ENCODE results near the gene ATF7.
A peak's percentile ranks its signal among the peaks of the same experiment; 100 is the strongest.
"Not testable (repeated sequence)": the region's sequence is repeated elsewhere in the genome, so short reads cannot be mapped to it uniquely, and the experiment has no call there.

Gene ATF7

DNA sequence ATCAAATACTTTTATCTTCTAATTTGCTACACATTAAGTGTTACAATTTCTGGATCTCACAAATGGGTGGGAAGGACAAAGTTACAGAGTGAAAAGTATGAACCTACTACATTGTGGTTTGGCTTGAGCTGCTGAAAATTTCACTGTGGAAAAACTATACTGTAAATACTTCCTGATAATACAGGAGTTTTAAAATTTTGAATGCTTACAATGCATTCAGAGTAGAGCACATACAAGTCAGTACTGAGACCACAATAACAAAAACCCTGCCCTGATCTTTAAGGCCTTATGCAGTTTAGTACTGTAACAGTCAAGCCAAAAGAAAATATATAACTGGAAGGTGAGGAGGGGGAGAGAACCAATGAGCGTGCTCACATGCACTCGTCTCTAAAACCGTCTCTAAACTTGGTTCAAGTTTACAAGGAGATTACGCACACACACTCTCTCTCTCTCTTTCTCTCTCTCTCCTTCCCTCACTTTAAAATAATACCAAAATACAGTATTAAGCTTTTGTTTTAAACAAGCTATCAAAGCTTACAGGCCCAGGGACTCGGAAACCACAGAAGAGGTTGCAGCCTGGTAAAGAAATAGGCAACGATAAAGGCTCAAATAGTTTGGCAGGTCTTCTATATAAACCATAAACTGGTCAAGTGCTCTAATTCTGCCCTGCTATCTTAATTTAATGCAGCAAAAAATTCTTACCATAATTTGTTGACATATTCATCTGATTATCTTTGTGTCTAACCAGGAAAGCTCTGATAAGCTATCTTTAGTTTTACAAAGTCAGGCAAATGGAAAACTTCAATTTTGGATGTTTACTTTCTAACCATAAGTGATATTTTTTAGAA lies 58.0 kb downstream of the ATF7 start:
- no peak for DNase-seq (ENCODE audit: low read depth in 2 of 2)

DNA sequence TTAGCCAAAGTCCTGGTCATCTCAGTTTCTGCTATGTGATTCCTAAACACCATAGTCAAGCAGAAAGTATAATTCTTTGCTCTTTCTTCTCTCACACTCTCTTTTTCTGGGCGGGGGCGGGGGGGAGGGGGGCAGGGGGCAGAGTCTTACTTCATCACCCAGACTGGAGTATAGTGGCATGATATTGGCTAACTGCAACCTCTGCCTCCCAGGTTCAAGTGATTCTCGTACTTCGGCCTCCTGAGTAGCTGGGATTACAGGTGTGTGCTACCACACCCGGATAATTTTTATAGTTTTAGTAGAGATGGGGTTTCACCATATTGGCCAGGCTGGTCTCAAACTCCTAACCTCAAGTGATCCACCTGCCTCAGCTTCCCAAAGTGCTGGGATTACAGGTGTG lies 60.8 kb downstream of the ATF7 start:
- DNase-seq (ENCODE audit: low read depth in 2 of 2) = not testable (repeated sequence)

- DNase-seq (ENCODE audit: low read depth in 2 of 2) = no peak
Observed at GRCh38 chr12:53564941-53565340, 61.2 kb downstream of the ATF7 start.

GRCh38 chr12:53564278-53564677 lies 61.9 kb downstream of the ATF7 start:
- DNase-seq (ENCODE audit: low read depth in 2 of 2) = no peak

DNA sequence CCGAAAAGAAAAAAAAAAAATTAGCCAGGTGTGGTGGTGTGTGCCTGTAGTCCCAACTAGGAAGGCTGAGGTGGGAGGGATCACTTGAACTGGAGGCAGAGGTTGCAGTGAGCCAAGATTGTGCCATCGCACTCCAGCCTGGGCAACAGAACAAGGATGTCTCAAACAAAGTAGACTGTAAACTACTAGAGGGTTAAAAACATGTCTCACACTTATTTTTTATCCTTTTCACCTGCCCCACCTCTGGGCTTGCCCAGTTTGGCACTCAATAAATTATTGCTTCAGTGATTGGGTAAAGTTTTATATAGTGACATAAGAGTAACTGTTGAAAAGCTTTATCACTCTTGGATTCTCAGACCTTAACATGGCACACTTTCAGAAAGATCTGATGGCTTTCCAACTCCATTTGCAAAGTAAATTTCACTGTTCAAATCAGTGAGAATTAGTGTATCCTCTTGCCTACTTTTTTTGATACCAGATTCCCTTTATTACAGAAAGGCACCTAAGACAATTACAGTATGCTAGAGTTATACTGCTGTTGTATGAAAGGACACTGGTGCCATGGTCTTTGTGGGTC lies 62.6 kb downstream of the ATF7 start:
- DNase-seq (ENCODE audit: low read depth in 2 of 2) = no peak

- DNase-seq (ENCODE audit: low read depth in 2 of 2) = no peak
Observed at GRCh38 chr12:53561590-53561953, 64.6 kb downstream of the ATF7 start.

GRCh38 chr12:53560912-53561589 lies 65.1 kb downstream of the ATF7 start:
- DNase-seq (ENCODE audit: low read depth in 2 of 2) = no peak

- no peak for DNase-seq (ENCODE audit: low read depth in 2 of 2)
Observed at GRCh38 chr12:53560351-53560750, 65.8 kb downstream of the ATF7 start.

DNA sequence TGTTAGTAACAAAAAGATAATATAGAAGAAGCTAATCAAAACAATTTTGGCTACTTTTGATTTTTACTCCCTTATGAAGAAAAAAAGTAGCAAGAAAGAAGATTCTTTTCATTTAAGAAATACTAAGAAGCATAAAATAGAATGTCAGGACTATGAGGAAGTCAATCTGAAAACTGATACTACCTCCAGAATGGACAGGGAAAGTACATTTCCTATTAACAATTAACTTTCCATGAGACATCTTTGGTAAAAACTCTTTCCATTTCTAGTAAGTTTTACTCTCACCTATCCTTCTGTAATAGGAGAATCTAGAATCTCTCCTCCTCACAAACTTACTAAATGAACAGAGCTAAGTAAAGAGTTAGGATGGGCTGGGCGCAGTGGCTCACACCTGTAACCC lies 67.6 kb downstream of the ATF7 start:
- no peak for DNase-seq (ENCODE audit: low read depth in 2 of 2)

- no peak for DNase-seq (ENCODE audit: low read depth in 2 of 2)
Observed at GRCh38 chr12:53552361-53553327, 73.5 kb downstream of the ATF7 start.

- no peak for DNase-seq (ENCODE audit: low read depth in 2 of 2)
Observed at GRCh38 chr12:53551889-53552291, 74.3 kb downstream of the ATF7 start.

DNA sequence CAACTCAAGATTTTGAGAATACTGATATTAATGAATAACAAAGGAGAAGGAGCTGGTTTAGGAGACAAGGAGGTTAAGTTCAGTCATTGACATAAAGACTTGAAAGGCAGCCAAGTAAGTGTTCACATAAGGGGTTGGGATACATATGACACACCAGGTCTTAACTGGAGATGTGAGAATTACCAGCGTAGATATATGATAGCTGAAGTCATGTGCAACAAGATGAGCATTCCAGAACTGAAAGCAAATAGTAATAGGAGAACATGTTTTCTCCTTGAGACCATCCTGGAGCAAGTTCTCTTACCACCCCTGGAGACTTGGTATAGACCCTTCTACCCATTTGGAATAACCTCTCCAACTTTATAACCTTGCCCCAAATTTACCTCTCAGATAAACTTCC lies 75.6 kb downstream of the ATF7 start:
- no peak for DNase-seq (ENCODE audit: low read depth in 2 of 2)

- DNase-seq (ENCODE audit: low read depth in 2 of 2) = not testable (repeated sequence)
Observed at GRCh38 chr12:53550131-53550530, 76.1 kb downstream of the ATF7 start.

- not testable (repeated sequence) for DNase-seq (ENCODE audit: low read depth in 2 of 2)
Observed at GRCh38 chr12:53548354-53548753, 77.8 kb downstream of the ATF7 start.

DNA sequence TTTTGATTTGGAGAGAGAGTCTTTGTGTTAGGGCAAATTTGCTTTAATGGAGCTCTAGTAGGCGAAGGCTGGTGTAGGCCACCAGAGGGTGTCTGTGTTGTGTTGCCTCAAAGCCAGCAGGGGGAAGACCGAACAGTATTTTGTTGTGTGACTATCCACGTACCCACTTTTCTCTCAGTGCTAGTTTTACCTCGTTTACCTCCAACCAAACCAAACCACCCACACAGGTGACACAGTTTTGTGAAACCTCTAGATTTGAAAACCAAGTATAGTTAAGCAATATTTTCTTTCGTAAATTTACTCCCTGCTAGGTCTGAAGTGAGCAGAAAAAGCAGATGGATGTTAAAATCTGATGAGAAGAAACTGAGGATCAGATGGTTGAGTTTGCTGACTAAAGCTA lies 82.6 kb downstream of the ATF7 start:
- peak; percentile 2 to 33 for DNase-seq (ENCODE audit: low read depth in 2 of 2)

DNA sequence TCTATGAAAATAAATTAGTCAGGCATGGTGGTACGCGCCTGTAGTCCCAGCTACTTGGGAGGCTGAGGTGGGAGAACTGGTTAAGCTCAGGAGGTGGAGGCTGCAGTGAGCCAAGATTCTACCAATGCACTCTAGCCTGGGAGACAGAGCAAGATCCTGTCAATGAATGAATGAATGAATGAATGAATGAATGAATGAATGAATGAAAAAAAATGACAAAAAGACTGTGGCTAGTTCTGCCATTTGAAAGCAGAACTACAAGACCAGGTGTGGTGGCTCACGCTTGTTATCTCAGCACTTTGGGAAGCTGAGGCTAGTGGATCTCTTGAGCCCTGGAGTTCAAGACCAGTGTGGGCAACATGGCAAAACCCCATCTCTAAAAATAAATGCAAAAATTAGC lies 86.7 kb downstream of the ATF7 start:
- no peak for DNase-seq (ENCODE audit: low read depth in 2 of 2)

DNA sequence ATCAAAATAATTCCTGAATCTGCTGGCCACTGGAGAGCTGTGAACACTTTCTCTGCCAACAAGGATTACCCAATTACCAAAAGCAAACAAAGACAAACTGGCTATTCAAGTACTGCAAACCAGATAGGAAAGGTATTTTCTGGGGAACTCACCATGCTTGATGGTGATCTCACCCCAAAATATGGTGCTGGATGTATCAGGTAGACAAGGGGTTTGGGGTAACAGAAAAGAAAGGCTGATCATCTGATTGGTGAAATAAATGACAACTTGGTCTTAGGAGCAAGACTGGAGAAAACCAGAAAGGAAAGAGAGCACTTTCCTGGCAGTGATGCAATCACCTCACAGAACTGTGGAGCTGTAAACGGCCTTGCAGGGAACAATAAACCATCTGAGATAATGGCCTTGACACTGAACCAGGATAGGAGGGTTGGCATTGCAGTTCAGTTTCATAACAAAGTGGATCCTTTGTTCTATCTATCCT lies 87.9 kb downstream of the ATF7 start:
- no peak for DNase-seq (ENCODE audit: low read depth in 2 of 2)

GRCh38 chr12:53536962-53537361 lies 89.2 kb downstream of the ATF7 start:
- DNase-seq (ENCODE audit: low read depth in 2 of 2) = no peak

DNA sequence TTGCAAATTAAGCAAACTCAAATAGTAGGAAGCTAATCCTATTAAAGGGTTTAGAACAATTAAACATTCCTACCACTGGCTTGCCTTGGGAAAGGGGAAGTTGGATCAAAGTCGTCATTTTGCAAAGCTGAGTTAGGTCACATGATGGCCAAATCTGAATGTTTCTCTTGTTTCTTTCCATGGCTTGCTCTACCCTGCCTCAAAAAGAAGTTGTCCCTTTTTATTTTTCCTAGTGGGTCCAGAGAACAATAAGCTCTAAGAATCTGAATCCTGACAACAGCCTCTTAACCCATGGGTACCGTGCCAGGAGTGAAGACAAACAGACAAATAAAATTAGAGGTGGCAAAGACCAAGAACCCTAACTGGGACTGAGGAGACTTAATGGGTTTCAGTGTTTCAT lies 92.7 kb downstream of the ATF7 start:
- no peak for DNase-seq (ENCODE audit: low read depth in 2 of 2)

DNA sequence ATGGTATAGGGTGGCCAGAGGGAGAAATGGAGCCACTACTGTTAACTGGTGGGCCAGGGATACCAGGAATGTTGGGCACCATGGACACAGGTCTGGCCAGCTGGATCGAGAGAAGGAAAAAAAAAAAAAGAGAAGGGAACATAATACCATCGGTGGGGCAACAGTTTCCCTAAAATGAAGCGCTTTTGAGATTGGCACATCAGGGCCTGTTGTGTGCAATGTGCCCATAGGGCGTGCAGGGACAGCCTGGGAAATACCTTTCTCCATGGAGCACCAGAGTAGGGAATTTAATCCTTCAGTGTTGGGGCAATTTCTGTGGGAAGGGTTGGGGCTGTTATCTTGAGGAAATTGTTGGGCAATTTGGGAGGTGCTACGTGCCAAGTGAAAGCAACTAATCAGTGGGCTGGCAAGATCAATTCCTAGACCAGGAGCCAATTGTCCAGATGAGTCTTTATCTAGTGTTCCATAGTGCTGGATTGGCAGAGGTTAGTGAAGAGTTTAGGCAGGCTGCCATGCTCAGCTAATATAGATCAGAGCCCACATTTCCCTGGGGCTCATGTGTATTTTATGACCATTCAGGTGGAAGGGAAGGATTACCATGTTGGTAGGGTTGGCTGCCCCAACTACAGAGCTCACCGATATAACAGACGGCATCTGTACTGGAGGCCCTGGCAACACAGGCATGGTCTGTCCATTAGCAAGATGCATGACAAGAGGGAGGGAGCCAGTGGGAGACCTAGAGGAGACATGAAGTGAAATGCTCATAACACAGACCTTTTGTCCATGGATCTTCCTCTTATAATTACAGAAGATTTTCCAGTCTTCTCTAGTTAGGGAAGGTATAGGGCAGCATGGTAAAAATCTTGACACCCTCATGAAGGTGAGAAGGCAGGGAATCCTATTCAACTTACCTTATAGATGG lies 93.4 kb downstream of the ATF7 start:
- no peak for DNase-seq (ENCODE audit: low read depth in 2 of 2)

DNA sequence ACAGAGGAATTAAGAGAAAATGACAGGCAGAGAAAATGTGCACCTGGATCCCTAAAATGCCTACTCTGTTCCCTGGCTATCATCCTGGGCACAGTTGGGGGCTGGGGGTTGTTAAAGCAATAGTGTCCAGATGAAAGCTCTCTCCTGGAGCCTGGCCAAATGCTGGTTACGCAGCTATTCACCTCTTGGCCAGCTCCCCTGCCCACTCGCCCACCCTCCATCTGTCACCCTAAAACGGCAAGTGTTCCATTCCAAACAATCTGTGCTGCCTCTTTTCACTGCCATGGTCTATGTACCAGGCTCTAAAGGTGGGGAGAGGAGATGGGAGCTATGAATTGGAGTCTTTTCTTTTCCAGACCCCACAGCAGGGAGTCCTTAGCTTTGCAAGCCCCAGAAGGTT lies 94.2 kb downstream of the ATF7 start:
- no peak for DNase-seq (ENCODE audit: low read depth in 2 of 2)
